NCI-H2081 (cell line): Measurements from ENCODE around the gene ARMH3.
"Not testable (repeated sequence)": the region's sequence is repeated elsewhere in the genome, so short reads cannot be mapped to it uniquely, and the experiment has no call there.

ENCODE experiments used
- DNase-seq, 2 experiments: peaks; one replicate each; lab custom pipeline; 2025; lab: John Stamatoyannopoulos, UW

The ARMH3 gene

GRCh38 chr10:102045292-102045691, 10.7 kb downstream of the ARMH3 start:
- DNase-seq, result no peak

GRCh38 chr10:102040305-102041050, 15.5 kb downstream of the ARMH3 start:
- no peak for DNase-seq

GRCh38 chr10:102038410-102038809, 17.6 kb downstream of the ARMH3 start:
- DNase-seq, result no peak

- DNase-seq, result not testable (repeated sequence)
Observed at GRCh38 chr10:102035807-102036206, 20.2 kb downstream of the ARMH3 start.

GRCh38 chr10:102033787-102034186, 22.2 kb downstream of the ARMH3 start:
- DNase-seq, result no peak

GRCh38 chr10:102027261-102027660, 28.7 kb downstream of the ARMH3 start:
- DNase-seq, result no peak

- no peak for DNase-seq
Observed at GRCh38 chr10:102024799-102025198, 31.2 kb downstream of the ARMH3 start.

GRCh38 chr10:102020938-102021337, 35.0 kb downstream of the ARMH3 start:
- no peak for DNase-seq

GRCh38 chr10:102017295-102017694, 38.7 kb downstream of the ARMH3 start:
- no peak for DNase-seq

GRCh38 chr10:102016416-102016815, 39.6 kb downstream of the ARMH3 start:
- no peak for DNase-seq

- no peak for DNase-seq
Observed at GRCh38 chr10:102010961-102011360, 45.0 kb downstream of the ARMH3 start.

- DNase-seq, result peak; percentile 29 to 43
Observed at GRCh38 chr10:102009801-102010425, 46.1 kb downstream of the ARMH3 start.

- DNase-seq, result no peak
Observed at GRCh38 chr10:102007796-102008195, 48.2 kb downstream of the ARMH3 start.

- not testable (repeated sequence) for DNase-seq
Observed at GRCh38 chr10:102007031-102007430, 48.9 kb downstream of the ARMH3 start.

- DNase-seq, result no peak
Observed at GRCh38 chr10:102004376-102004775, 51.6 kb downstream of the ARMH3 start.

- DNase-seq, result peak in 1 of 2 experiments; percentile 22
Observed at GRCh38 chr10:102003541-102003940, 52.4 kb downstream of the ARMH3 start.

- DNase-seq, result no peak
Observed at GRCh38 chr10:102001435-102002068, 54.4 kb downstream of the ARMH3 start.

- DNase-seq, result no peak
Observed at GRCh38 chr10:101997803-101998202, 58.2 kb downstream of the ARMH3 start.

- no peak for DNase-seq
Observed at GRCh38 chr10:101995451-101996063, 60.4 kb downstream of the ARMH3 start.

GRCh38 chr10:101993651-101994200, 62.2 kb downstream of the ARMH3 start:
- no peak for DNase-seq

GRCh38 chr10:101993221-101993620, 62.8 kb downstream of the ARMH3 start:
- no peak for DNase-seq

GRCh38 chr10:101987136-101987535, 68.8 kb downstream of the ARMH3 start:
- no peak for DNase-seq

GRCh38 chr10:101986624-101986971, 69.4 kb downstream of the ARMH3 start:
- DNase-seq, result no peak
